ENCODE measurements around the gene ZNF407. TPM values are rescaled to one million over a fixed set of nuclear protein-coding genes. Genes with fewer than 3 reads are reported as not detected.

The ZNF407 gene
- total and polyA plus RNA-seq, 2 experiments from 2014 or later, result 2.1 to 10.4 TPM

GRCh38 chr18:74940856-74941255 is 343.2 kb downstream of the ZNF407 start:
- peaks cover 3% of the 10 kb centered on the region for H3K4me1 ChIP-seq (ENCODE audit: insufficient read depth)
- no peak for TF ChIP-seq JUNB (IDR thresholded peaks at IDR 0.05; ENCODE audit: unreplicated experiment)
- TF ChIP-seq REST (IDR thresholded peaks at IDR 0.05; ENCODE audit: unreplicated experiment), result no peak
- TF ChIP-seq CREB1 (CRISPR knock-in tag; IDR thresholded peaks at IDR 0.05; ENCODE audit: low read depth), result no peak
- TF ChIP-seq ZNF114 (CRISPR knock-in tag; IDR thresholded peaks at IDR 0.05), result no peak
- TF ChIP-seq, protein P1, sequence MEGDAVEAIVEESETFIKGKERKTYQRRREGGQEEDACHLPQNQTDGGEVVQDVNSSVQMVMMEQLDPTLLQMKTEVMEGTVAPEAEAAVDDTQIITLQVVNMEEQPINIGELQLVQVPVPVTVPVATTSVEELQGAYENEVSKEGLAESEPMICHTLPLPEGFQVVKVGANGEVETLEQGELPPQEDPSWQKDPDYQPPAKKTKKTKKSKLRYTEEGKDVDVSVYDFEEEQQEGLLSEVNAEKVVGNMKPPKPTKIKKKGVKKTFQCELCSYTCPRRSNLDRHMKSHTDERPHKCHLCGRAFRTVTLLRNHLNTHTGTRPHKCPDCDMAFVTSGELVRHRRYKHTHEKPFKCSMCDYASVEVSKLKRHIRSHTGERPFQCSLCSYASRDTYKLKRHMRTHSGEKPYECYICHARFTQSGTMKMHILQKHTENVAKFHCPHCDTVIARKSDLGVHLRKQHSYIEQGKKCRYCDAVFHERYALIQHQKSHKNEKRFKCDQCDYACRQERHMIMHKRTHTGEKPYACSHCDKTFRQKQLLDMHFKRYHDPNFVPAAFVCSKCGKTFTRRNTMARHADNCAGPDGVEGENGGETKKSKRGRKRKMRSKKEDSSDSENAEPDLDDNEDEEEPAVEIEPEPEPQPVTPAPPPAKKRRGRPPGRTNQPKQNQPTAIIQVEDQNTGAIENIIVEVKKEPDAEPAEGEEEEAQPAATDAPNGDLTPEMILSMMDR (conservative IDR thresholded peaks at IDR 0.05; ENCODE audit: low read depth in 2 of 2), result no peak
- TF ChIP-seq, protein P2, sequence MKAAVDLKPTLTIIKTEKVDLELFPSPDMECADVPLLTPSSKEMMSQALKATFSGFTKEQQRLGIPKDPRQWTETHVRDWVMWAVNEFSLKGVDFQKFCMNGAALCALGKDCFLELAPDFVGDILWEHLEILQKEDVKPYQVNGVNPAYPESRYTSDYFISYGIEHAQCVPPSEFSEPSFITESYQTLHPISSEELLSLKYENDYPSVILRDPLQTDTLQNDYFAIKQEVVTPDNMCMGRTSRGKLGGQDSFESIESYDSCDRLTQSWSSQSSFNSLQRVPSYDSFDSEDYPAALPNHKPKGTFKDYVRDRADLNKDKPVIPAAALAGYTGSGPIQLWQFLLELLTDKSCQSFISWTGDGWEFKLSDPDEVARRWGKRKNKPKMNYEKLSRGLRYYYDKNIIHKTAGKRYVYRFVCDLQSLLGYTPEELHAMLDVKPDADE (IDR thresholded peaks at IDR 0.05), result no peak
- no peak for TF ChIP-seq STAT1 (IDR thresholded peaks at IDR 0.05; ENCODE audit: unreplicated experiment)
- no peak for TF ChIP-seq POLR2AphosphoS5 (IDR thresholded peaks at IDR 0.05; ENCODE audit: low read depth)
- TF ChIP-seq, protein P3, sequence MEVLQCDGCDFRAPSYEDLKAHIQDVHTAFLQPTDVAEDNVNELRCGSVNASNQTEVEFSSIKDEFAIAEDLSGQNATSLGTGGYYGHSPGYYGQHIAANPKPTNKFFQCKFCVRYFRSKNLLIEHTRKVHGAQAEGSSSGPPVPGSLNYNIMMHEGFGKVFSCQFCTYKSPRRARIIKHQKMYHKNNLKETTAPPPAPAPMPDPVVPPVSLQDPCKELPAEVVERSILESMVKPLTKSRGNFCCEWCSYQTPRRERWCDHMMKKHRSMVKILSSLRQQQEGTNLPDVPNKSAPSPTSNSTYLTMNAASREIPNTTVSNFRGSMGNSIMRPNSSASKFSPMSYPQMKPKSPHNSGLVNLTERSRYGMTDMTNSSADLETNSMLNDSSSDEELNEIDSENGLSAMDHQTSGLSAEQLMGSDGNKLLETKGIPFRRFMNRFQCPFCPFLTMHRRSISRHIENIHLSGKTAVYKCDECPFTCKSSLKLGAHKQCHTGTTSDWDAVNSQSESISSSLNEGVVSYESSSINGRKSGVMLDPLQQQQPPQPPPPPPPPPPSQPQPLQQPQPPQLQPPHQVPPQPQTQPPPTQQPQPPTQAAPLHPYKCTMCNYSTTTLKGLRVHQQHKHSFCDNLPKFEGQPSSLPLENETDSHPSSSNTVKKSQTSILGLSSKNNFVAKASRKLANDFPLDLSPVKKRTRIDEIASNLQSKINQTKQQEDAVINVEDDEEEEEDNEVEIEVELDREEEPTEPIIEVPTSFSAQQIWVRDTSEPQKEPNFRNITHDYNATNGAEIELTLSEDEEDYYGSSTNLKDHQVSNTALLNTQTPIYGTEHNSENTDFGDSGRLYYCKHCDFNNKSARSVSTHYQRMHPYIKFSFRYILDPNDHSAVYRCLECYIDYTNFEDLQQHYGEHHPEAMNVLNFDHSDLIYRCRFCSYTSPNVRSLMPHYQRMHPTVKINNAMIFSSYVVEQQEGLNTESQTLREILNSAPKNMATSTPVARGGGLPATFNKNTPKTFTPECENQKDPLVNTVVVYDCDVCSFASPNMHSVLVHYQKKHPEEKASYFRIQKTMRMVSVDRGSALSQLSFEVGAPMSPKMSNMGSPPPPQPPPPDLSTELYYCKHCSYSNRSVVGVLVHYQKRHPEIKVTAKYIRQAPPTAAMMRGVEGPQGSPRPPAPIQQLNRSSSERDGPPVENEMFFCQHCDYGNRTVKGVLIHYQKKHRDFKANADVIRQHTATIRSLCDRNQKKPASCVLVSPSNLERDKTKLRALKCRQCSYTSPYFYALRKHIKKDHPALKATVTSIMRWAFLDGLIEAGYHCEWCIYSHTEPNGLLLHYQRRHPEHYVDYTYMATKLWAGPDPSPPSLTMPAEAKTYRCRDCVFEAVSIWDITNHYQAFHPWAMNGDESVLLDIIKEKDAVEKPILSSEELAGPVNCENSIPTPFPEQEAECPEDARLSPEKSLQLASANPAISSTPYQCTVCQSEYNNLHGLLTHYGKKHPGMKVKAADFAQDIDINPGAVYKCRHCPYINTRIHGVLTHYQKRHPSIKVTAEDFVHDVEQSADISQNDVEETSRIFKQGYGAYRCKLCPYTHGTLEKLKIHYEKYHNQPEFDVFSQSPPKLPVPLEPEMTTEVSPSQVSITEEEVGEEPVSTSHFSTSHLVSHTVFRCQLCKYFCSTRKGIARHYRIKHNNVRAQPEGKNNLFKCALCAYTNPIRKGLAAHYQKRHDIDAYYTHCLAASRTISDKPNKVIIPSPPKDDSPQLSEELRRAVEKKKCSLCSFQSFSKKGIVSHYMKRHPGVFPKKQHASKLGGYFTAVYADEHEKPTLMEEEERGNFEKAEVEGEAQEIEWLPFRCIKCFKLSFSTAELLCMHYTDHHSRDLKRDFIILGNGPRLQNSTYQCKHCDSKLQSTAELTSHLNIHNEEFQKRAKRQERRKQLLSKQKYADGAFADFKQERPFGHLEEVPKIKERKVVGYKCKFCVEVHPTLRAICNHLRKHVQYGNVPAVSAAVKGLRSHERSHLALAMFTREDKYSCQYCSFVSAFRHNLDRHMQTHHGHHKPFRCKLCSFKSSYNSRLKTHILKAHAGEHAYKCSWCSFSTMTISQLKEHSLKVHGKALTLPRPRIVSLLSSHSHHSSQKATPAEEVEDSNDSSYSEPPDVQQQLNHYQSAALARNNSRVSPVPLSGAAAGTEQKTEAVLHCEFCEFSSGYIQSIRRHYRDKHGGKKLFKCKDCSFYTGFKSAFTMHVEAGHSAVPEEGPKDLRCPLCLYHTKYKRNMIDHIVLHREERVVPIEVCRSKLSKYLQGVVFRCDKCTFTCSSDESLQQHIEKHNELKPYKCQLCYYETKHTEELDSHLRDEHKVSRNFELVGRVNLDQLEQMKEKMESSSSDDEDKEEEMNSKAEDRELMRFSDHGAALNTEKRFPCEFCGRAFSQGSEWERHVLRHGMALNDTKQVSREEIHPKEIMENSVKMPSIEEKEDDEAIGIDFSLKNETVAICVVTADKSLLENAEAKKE (CRISPR knock-in tag; IDR thresholded peaks at IDR 0.05), result no peak
- TF ChIP-seq EZH2phosphoT487 (IDR thresholded peaks at IDR 0.05; ENCODE audit: unreplicated experiment), result no peak
- no peak for TF ChIP-seq NANOG (IDR thresholded peaks at IDR 0.05; ENCODE audit: borderline replicate concordance)
- TF ChIP-seq ZNF331 (CRISPR knock-in tag; IDR thresholded peaks at IDR 0.05; ENCODE audit: low read depth), result no peak
- TF ChIP-seq EZH2 (IDR thresholded peaks at IDR 0.05; ENCODE audit: low read depth, unreplicated experiment), result no peak
- no peak for ATAC-seq
- H3K4me2 ChIP-seq, result no peak overlapping the region
- H3K27ac ChIP-seq (ENCODE audit: low read depth), result no peak overlapping the region
- Mint-ChIP-seq H3K4me3 (no peak overlapping the region), H3K27ac (no peak overlapping the region), H3K27me3 (ENCODE audit: insufficient read depth, low read depth, poor library complexity) (peaks cover 3% of the 10 kb centered on the region), H3K36me3 (ENCODE audit: low read depth) (no peaks in the 10 kb centered on the region), H3K4me1 (peaks cover 19% of the 10 kb centered on the region), H3K9me3 (no peaks in the 10 kb centered on the region)
- DNase-seq (ENCODE audit: low spot score), result no peak
- H3F3A ChIP-seq (replicated peaks; ENCODE audit: low read depth), result no peaks in the 10 kb centered on the region
- H3K4me3 ChIP-seq, result no peak overlapping the region
- no peak overlapping the region for H2AFZ ChIP-seq
- H3K27me3 ChIP-seq (ENCODE audit: insufficient read depth), result no peaks in the 10 kb centered on the region
- no peaks in the 10 kb centered on the region for H4K20me1 ChIP-seq (replicated peaks; ENCODE audit: insufficient read depth)
- no peaks in the 10 kb centered on the region for H3K79me2 ChIP-seq (replicated peaks; ENCODE audit: insufficient read depth)
- no peaks in the 10 kb centered on the region for H3K9me2 ChIP-seq (ENCODE audit: insufficient read depth)
- H3K36me3 ChIP-seq (ENCODE audit: insufficient read depth), result no peaks in the 10 kb centered on the region
